HepG2 (cell line): Measurements from ENCODE around the gene RASSF7. TPM values are rescaled to one million over a fixed set of nuclear protein-coding genes. Genes with fewer than 3 reads are reported as not detected.
A peak's percentile ranks its signal among the peaks of the same experiment; 100 is the strongest.

Source experiments
- AFF4 ChIP-seq: sonication (generic); formaldehyde crosslinking; IDR thresholded peaks from 2 replicates; pipeline ENCODE4 v1.4.0; 2020; ENCODE audit warnings: missing genetic modification reagents
- HOXD1 ChIP-seq: sonication (generic); formaldehyde crosslinking; IDR thresholded peaks from 2 replicates; pipeline ENCODE4 v1.5.0; 2020; ENCODE audit warnings: missing genetic modification reagents
- SATB2 ChIP-seq: sonication (generic); formaldehyde crosslinking; IDR thresholded peaks from 2 replicates; pipeline ENCODE4 v1.5.0; 2020; ENCODE audit warnings: missing genetic modification reagents
- SIX1 ChIP-seq: sonication (generic); formaldehyde crosslinking; IDR thresholded peaks from 2 replicates; pipeline ENCODE4 v1.4.0; 2020; ENCODE audit warnings: missing genetic modification reagents, borderline replicate concordance
- ZKSCAN1 ChIP-seq: fragments of 150-350 bp; IDR thresholded peaks from 2 replicates; pipeline ENCODE4 v1.6.1; 2014; ENCODE audit warnings: low read length
- ZNF407 ChIP-seq: sonication (generic); formaldehyde crosslinking; IDR thresholded peaks from one replicate; pipeline ENCODE4 v1.5.1; 2020; ENCODE audit warnings: mild to moderate bottlenecking, missing genetic modification reagents; ENCODE audit errors: not compliant biosample characterization
- ZZZ3 ChIP-seq: sonication (generic); formaldehyde crosslinking; IDR thresholded peaks from 2 replicates; pipeline ENCODE4 v1.4.0; 2020; ENCODE audit warnings: missing genetic modification reagents, mild to moderate bottlenecking, borderline replicate concordance
- polyA plus RNA-seq, 8 experiments: library from polyadenylated mRNA; depleted of rRNA in 3 of 8; stranded (reverse) in 7 of 8; unstranded in 1 of 8; fragments of >200 nt; fragmentation: Illumina TruSeq in 4 of 8; extraction: Trizol in 4 of 8; gene quantifications; 2 replicates each; pipeline versions ENCODE4 v1.2.1 to v1.2.3, GENCODE V29; 2011 to 2016; ENCODE audit warnings: low read depth in 4 of 8, missing spikeins in 1 of 8, mixed read lengths in 1 of 8; ENCODE audit not compliant: insufficient read depth in 1 of 8
- total RNA-seq, 5 experiments: library from RNA; depleted of rRNA; stranded (reverse); fragments of >200 nt; fragmentation: Illumina TruSeq; extraction: Trizol; gene quantifications; 2 replicates each; pipeline ENCODE4 v1.2.3, GENCODE V29; 2016; ENCODE audit warnings: low read depth in 1 of 5
- TF ChIP-seq, protein P1 (sequence below): sonication (generic); formaldehyde crosslinking; IDR thresholded peaks from 2 replicates; pipeline ENCODE4 v1.4.0; 2020; ENCODE audit warnings: missing genetic modification reagents, borderline replicate concordance
- TF ChIP-seq, protein P2 (sequence below): sonication (generic); formaldehyde crosslinking; IDR thresholded peaks from 2 replicates; pipeline ENCODE4 v1.4.0; 2020; ENCODE audit warnings: mild to moderate bottlenecking, missing genetic modification reagents, borderline replicate concordance

RASSF7 gene
- total and polyA plus RNA-seq, 2 of the 13 experiments (the other 11 are each of a cell fraction or from before 2014, with no cell fraction given): 20.2 to 28.6 TPM

DNA sequence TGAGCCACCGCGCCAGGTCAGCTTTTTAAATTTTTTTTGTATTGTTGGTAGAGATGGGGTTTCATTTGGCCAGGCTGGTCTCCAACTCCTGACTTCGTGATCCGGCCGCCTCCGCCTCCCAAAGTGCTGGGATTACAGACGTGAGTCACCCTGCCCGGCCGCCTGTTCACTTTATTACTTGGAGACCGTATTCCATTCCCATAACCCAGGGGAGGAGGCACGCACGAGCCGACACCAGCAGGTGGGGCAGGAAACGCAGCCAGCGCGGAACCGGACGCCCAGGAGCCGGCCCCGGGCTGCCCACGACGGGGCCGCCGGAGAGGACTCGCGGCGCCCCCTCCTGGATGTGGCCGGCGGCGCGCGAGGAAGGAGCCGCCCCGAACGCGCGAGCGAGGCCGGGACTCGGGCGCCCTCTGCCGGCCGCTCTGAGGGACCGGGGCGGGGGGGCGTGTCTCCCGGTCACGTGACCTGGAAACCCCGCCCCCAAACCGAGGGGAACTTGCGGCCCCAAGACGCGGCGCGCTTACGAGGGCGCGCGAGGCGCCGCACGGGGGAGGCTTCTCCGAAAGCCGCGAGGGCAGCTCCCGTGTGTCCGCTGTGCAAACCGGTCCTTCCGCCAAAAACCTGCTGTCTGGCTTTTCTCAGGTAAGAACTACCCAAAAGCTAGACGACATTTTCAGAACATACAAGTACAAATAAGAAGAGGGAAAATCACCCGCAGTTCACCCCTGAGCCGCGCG, 42.1 kb upstream of the RASSF7 start (continued):
- TF ChIP-seq, protein P1, sequence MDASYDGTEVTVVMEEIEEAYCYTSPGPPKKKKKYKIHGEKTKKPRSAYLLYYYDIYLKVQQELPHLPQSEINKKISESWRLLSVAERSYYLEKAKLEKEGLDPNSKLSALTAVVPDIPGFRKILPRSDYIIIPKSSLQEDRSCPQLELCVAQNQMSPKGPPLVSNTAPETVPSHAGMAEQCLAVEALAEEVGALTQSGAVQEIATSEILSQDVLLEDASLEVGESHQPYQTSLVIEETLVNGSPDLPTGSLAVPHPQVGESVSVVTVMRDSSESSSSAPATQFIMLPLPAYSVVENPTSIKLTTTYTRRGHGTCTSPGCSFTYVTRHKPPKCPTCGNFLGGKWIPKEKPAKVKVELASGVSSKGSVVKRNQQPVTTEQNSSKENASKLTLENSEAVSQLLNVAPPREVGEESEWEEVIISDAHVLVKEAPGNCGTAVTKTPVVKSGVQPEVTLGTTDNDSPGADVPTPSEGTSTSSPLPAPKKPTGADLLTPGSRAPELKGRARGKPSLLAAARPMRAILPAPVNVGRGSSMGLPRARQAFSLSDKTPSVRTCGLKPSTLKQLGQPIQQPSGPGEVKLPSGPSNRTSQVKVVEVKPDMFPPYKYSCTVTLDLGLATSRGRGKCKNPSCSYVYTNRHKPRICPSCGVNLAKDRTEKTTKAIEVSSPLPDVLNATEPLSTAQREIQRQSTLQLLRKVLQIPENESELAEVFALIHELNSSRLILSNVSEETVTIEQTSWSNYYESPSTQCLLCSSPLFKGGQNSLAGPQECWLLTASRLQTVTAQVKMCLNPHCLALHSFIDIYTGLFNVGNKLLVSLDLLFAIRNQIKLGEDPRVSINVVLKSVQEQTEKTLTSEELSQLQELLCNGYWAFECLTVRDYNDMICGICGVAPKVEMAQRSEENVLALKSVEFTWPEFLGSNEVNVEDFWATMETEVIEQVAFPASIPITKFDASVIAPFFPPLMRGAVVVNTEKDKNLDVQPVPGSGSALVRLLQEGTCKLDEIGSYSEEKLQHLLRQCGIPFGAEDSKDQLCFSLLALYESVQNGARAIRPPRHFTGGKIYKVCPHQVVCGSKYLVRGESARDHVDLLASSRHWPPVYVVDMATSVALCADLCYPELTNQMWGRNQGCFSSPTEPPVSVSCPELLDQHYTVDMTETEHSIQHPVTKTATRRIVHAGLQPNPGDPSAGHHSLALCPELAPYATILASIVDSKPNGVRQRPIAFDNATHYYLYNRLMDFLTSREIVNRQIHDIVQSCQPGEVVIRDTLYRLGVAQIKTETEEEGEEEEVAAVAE (CRISPR knock-in tag): peak; percentile 48; the same call in 1 of the 2 replicates
- TF ChIP-seq ZKSCAN1: no peak
- TF ChIP-seq ZZZ3 (CRISPR knock-in tag): no peak
- TF ChIP-seq, protein P2, sequence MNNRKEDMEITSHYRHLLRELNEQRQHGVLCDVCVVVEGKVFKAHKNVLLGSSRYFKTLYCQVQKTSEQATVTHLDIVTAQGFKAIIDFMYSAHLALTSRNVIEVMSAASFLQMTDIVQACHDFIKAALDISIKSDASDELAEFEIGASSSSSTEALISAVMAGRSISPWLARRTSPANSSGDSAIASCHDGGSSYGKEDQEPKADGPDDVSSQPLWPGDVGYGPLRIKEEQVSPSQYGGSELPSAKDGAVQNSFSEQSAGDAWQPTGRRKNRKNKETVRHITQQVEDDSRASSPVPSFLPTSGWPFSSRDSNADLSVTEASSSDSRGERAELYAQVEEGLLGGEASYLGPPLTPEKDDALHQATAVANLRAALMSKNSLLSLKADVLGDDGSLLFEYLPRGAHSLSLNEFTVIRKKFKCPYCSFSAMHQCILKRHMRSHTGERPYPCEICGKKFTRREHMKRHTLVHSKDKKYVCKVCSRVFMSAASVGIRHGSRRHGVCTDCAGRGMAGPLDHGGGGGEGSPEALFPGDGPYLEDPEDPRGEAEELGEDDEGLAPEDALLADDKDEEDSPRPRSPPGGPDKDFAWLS: no peak
- no peak for TF ChIP-seq AFF4 (CRISPR knock-in tag)
- no peak for TF ChIP-seq ZNF407 (CRISPR knock-in tag)
- no peak; the same call in 1 of the 2 replicates for TF ChIP-seq HOXD1 (CRISPR knock-in tag)
- TF ChIP-seq SATB2: no peak
- TF ChIP-seq SIX1 (CRISPR knock-in tag): no peak
